Neuronal stem cell (in vitro differentiated cells): ENCODE data around the gene TMEM41A.

Experiments used
- DNase-seq: peaks from one replicate; pipeline ENCODE4 v3.0.0-alpha.2; 2013; ENCODE audit warnings: low spot score
- H2AFZ ChIP-seq: one replicate; pipeline ENCODE4 v1.6.1; 2013; ENCODE audit warnings: mild to moderate bottlenecking, low read length, inconsistent platforms
- H2AK5ac ChIP-seq: 2 replicates; pipeline ENCODE4 v1.6.1; 2013; ENCODE audit warnings: low read depth, mild to moderate bottlenecking, inconsistent platforms, low read length, moderate library complexity, mixed read lengths
- H2BK120ac ChIP-seq: 2 replicates; pipeline ENCODE4 v1.6.1; 2013; ENCODE audit warnings: low read depth, mild to moderate bottlenecking, inconsistent platforms, low read length, moderate library complexity, mixed read lengths
- H2BK12ac ChIP-seq: one replicate; pipeline ENCODE4 v1.6.1; 2013; ENCODE audit warnings: low read length, inconsistent platforms
- H2BK15ac ChIP-seq: 2 replicates; pipeline ENCODE4 v1.6.1; 2013; ENCODE audit warnings: mild to moderate bottlenecking, low read length, inconsistent platforms, mixed read lengths
- H2BK5ac ChIP-seq: one replicate; pipeline ENCODE4 v1.6.1; 2013; ENCODE audit warnings: inconsistent platforms, mild to moderate bottlenecking, low read length, moderate library complexity
- H3K14ac ChIP-seq: one replicate; pipeline ENCODE4 v1.6.1; 2013; ENCODE audit warnings: low read length, inconsistent platforms
- H3K18ac ChIP-seq: 2 replicates; pipeline ENCODE4 v1.6.1; 2013; ENCODE audit warnings: low read length, inconsistent platforms
- H3K23ac ChIP-seq: 2 replicates; pipeline ENCODE4 v1.6.1; 2013; ENCODE audit warnings: low read depth, mild to moderate bottlenecking, mixed read lengths, low read length, inconsistent platforms; ENCODE audit not compliant: poor library complexity
- H3K27ac ChIP-seq: replicated peaks from 3 replicates; pipeline ENCODE4 v1.5.1; 2013; ENCODE audit warnings: low read length, inconsistent platforms
- H3K27me3 ChIP-seq, 3 experiments: 2 replicates each; pipeline ENCODE4 v1.6.1; 2013; ENCODE audit warnings: low read length in 3 of 3, mild to moderate bottlenecking in 2 of 3, inconsistent platforms in 1 of 3, low read depth in 1 of 3, mixed read lengths in 1 of 3, moderate library complexity in 1 of 3; ENCODE audit not compliant: control insufficient read depth in 3 of 3, insufficient read depth in 3 of 3
- H3K36me3 ChIP-seq, 2 donors: replicated peaks in 1 of 2; 2 replicates each; pipeline ENCODE4 v1.6.1; 2013; ENCODE audit warnings: low read length in 2 of 2; ENCODE audit not compliant: control insufficient read depth in 2 of 2, insufficient read depth in 2 of 2
- H3K4ac ChIP-seq: 2 replicates; pipeline ENCODE4 v1.6.1; 2013; ENCODE audit warnings: inconsistent platforms, mild to moderate bottlenecking, low read length, moderate library complexity
- H3K4me1 ChIP-seq, 2 donors: 1 replicate in 1 of 2; 2 replicates in 1 of 2; pipeline ENCODE4 v1.6.1; 2013; ENCODE audit warnings: low read length in 2 of 2, low read depth in 1 of 2; ENCODE audit not compliant: control insufficient read depth in 2 of 2, insufficient read depth in 1 of 2
- H3K4me2 ChIP-seq: one replicate; pipeline ENCODE4 v1.6.1; 2013; ENCODE audit warnings: mild to moderate bottlenecking, low read length, inconsistent platforms; ENCODE audit not compliant: insufficient read depth, poor library complexity, severe bottlenecking
- H3K4me3 ChIP-seq, 2 donors: 2 replicates each; pipeline ENCODE4 v1.5.1; 2013; ENCODE audit warnings: low read length in 2 of 2, mild to moderate bottlenecking in 2 of 2, inconsistent platforms in 1 of 2, moderate library complexity in 1 of 2
- H3K79me1 ChIP-seq: one replicate; pipeline ENCODE4 v1.6.1; 2013; ENCODE audit warnings: low read depth, mild to moderate bottlenecking, inconsistent platforms, low read length, moderate library complexity
- H3K9ac ChIP-seq: one replicate; pipeline ENCODE4 v1.6.1; 2013; ENCODE audit warnings: mild to moderate bottlenecking, low read depth, low read length, inconsistent platforms; ENCODE audit not compliant: poor library complexity
- H3K9me3 ChIP-seq, 2 donors: replicated peaks in 1 of 2; 2 replicates each; pipeline versions ENCODE3 to v1.6.1; 2013; ENCODE audit warnings: low read length in 2 of 2, mild to moderate bottlenecking in 2 of 2, inconsistent platforms in 1 of 2, low read depth in 1 of 2, mixed read lengths in 1 of 2, moderate library complexity in 1 of 2; ENCODE audit not compliant: control insufficient read depth in 2 of 2, insufficient read depth in 1 of 2
- H4K8ac ChIP-seq: one replicate; pipeline ENCODE4 v1.6.1; 2013; ENCODE audit warnings: low read depth, mild to moderate bottlenecking, inconsistent platforms, low read length, moderate library complexity
- H4K91ac ChIP-seq: one replicate; pipeline ENCODE4 v1.6.1; 2013; ENCODE audit warnings: low read length, low read depth, mild to moderate bottlenecking, inconsistent platforms; ENCODE audit not compliant: poor library complexity
- WGBS, 2 donors: extraction: QIAGEN DNeasy Blood & Tissue Kit; methylation state at CpG; one replicate each; pipeline ENCODE4 v1.1.7; 2013; ENCODE audit warnings: missing lambda C conversion rate in 2 of 2, mixed read lengths in 1 of 2; ENCODE audit not compliant: insufficient read length in 2 of 2, insufficient replicate concordance in 1 of 2; ENCODE audit errors: extremely low coverage in 2 of 2; 5-methylcytosine and 5-hydroxymethylcytosine counted together

TMEM41A gene

GRCh38 chr3:185517387-185518130 is 18.7 kb upstream of the TMEM41A start:
- Histone ChIP-seq H4K91ac (no peak overlapping the region), H3K79me1 (no peaks in the 10 kb centered on the region), H2BK15ac (no peak overlapping the region), H3K27me3 (peaks cover 0 to 13% (median 2%) of the 10 kb centered on the region in 3 experiments), H3K14ac (no peak overlapping the region), H2BK12ac (no peak overlapping the region), H3K18ac (no peak overlapping the region), H2AFZ (no peak overlapping the region), H3K9me3 (no peaks in the 10 kb centered on the region), H3K36me3 (no peaks in the 10 kb centered on the region), H4K8ac (no peak overlapping the region), H3K27ac (no peak overlapping the region), H3K9ac (no peak overlapping the region), H2BK120ac (no peak overlapping the region), H3K23ac (no peak overlapping the region), H2AK5ac (no peak overlapping the region), H3K4me2 (no peak overlapping the region), H2BK5ac (no peak overlapping the region), H3K4me3 (no peak overlapping the region), H3K4ac (no peak overlapping the region), H3K4me1 (no peaks in the 10 kb centered on the region)
- no peak for DNase-seq
- WGBS, 2 donors = no CpG with 5 or more reads among the region's 2 CpGs

DNA sequence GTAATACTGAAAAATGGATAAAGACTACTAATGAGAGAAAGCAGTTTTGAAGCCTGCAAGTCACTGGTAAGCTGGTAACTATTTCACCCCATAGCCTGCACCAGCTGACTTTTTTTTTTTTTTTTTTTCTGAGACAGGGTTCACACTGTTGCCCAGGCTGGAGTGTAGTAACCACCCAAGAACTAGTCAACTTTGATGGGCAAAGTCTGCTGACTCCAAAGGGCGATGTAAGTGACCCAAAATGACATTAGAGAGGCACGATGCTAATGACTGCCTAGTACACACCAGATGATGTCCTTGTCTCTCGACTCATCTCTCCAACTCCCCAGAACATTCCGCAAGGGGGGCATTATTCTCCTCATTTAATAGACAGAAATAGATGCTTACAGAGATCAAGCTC is 12.9 kb upstream of the TMEM41A start:
- Histone ChIP-seq H3K27me3 (peaks cover 0 to 25% (median 0%) of the 10 kb centered on the region in 3 experiments), H4K91ac (no peak overlapping the region), H3K9ac (no peak overlapping the region), H3K18ac (no peak overlapping the region), H3K79me1 (no peaks in the 10 kb centered on the region), H2AK5ac (no peak overlapping the region), H3K23ac (no peak overlapping the region), H2BK15ac (no peak overlapping the region), H3K14ac (no peak overlapping the region), H2AFZ (no peak overlapping the region), H3K36me3 (no peaks in the 10 kb centered on the region), H3K9me3 (no peaks in the 10 kb centered on the region), H3K4me2 (no peak overlapping the region), H2BK5ac (no peak overlapping the region), H2BK120ac (no peak overlapping the region), H3K4ac (no peak overlapping the region), H3K27ac (no peak overlapping the region), H4K8ac (no peak overlapping the region), H3K4me3 (no peak overlapping the region), H2BK12ac (no peak overlapping the region), H3K4me1 (no peaks in the 10 kb centered on the region)
- no CpG with 5 or more reads among the region's 4 CpGs for WGBS, 2 donors
- DNase-seq = no peak

DNA sequence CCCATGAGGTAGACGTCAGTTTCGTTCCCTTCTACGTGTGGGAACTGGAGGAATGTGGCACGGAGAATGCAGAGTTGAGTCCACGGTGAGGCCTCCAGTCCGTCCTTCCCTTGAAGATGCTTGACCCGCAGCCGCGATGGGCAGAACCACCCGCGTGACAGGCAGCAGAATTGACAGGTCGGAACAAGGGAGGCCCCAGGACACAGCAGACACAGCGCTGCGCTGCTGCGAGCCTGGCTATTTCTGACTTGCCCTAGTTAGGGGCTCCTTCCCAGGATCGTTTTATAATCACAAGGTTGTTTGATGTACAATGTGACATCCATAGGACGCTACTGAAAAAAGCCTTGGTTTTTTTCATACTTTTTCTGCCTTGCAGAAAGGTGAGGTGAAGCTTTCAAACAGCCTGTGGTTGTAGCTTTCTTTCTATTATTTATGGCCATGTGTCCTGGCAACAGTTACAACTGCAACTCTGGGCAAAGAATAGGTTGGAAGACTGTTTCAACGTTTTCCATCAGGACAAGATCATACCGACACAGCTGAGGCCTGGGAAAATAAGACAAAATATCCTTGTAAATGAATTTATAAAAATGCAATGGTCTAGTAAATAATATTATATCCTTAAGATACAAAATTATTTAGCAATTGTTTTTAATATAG is 9.6 kb upstream of the TMEM41A start:
- Histone ChIP-seq H3K4me2 (no peak overlapping the region), H3K79me1 (no peaks in the 10 kb centered on the region), H4K8ac (no peak overlapping the region), H2AK5ac (no peak overlapping the region), H3K4ac (no peak overlapping the region), H2BK12ac (no peak overlapping the region), H3K27ac (no peak overlapping the region), H3K9me3 (no peaks in the 10 kb centered on the region), H3K9ac (no peak overlapping the region), H4K91ac (no peak overlapping the region), H2AFZ (no peak overlapping the region), H3K4me1 (no peaks in the 10 kb centered on the region), H2BK15ac (no peak overlapping the region), H3K4me3 (no peak overlapping the region), H2BK5ac (no peak overlapping the region), H3K23ac (no peak overlapping the region), H3K27me3 (peaks cover 0 to 16% (median 0%) of the 10 kb centered on the region in 3 experiments), H3K14ac (no peak overlapping the region), H3K18ac (no peak overlapping the region), H2BK120ac (no peak overlapping the region), H3K36me3 (no peaks in the 10 kb centered on the region)
- no CpG with 5 or more reads among the region's 19 CpGs for WGBS, 2 donors
- no peak for DNase-seq

GRCh38 chr3:185507883-185508282 is 9.0 kb upstream of the TMEM41A start:
- Histone ChIP-seq H3K4me3 (no peak overlapping the region), H3K18ac (no peak overlapping the region), H3K23ac (no peak overlapping the region), H3K9ac (no peak overlapping the region), H2BK12ac (no peak overlapping the region), H3K4me1 (no peaks in the 10 kb centered on the region), H3K4me2 (no peak overlapping the region), H4K8ac (no peak overlapping the region), H3K14ac (no peak overlapping the region), H2AFZ (peak overlapping the region; percentile 59), H3K27me3 (peaks cover 0 to 16% (median 0%) of the 10 kb centered on the region in 3 experiments), H3K4ac (no peak overlapping the region), H2AK5ac (no peak overlapping the region), H2BK5ac (no peak overlapping the region), H3K9me3 (no peaks in the 10 kb centered on the region), H2BK15ac (no peak overlapping the region), H3K27ac (no peak overlapping the region), H3K36me3 (no peaks in the 10 kb centered on the region), H4K91ac (no peak overlapping the region), H3K79me1 (no peaks in the 10 kb centered on the region), H2BK120ac (no peak overlapping the region)
- DNase-seq = no peak
- WGBS, 2 donors = no CpG with 5 or more reads among the region's 6 CpGs
